GM23338 (cell line): ENCODE measurements around the gene HS6ST3. TPM values are rescaled to one million over a fixed set of nuclear protein-coding genes. Genes with fewer than 3 reads are reported as not detected.

Experiments used
- ATAC-seq: fragments of 200-7000 bp; cut with Tn5 transposase; 3 replicates; pipeline ENCODE4 v1.9.1; 2020
- DNase-seq: peaks from one replicate; pipeline ENCODE4 v3.0.0-alpha.2; 2015; ENCODE audit warnings: low spot score
- H2AFZ ChIP-seq: fragments of 200-600 bp; sonication (generic); 2 replicates; pipeline ENCODE4 v1.8.0; 2016; ENCODE audit warnings: antibody characterized with exemption, mild to moderate bottlenecking, moderate library complexity
- H3F3A ChIP-seq: fragments of 200-600 bp; sonication (generic); replicated peaks from 2 replicates; pipeline ENCODE4 v1.8.0; 2017; ENCODE audit warnings: antibody characterized with exemption, mixed run types, low read depth
- H3K27ac ChIP-seq: fragments of 200-600 bp; sonication (generic); 2 replicates; pipeline ENCODE4 v1.6.1; 2016; ENCODE audit warnings: low read depth
- H3K27me3 ChIP-seq: fragments of 200-600 bp; sonication (generic); 2 replicates; pipeline ENCODE4 v1.8.0; 2016; ENCODE audit warnings: mild to moderate bottlenecking, mixed run types, moderate library complexity; ENCODE audit not compliant: insufficient read depth
- H3K36me3 ChIP-seq: fragments of 200-600 bp; sonication (generic); 2 replicates; pipeline ENCODE4 v1.8.0; 2016; ENCODE audit warnings: mild to moderate bottlenecking; ENCODE audit not compliant: insufficient read depth
- H3K4me1 ChIP-seq: fragments of 200-600 bp; sonication (generic); 2 replicates; pipeline ENCODE4 v1.8.0; 2016; ENCODE audit warnings: mild to moderate bottlenecking, moderate library complexity; ENCODE audit not compliant: insufficient read depth
- H3K4me2 ChIP-seq: fragments of 200-600 bp; sonication (generic); 2 replicates; pipeline ENCODE4 v1.7.1; 2017; ENCODE audit warnings: mixed run types
- H3K4me3 ChIP-seq: fragments of 200-600 bp; sonication (generic); 2 replicates; pipeline ENCODE4 v1.6.1; 2016; ENCODE audit warnings: mixed run types
- H3K79me2 ChIP-seq: fragments of 200-600 bp; sonication (generic); replicated peaks from 2 replicates; pipeline ENCODE4 v1.8.0; 2017; ENCODE audit warnings: mild to moderate bottlenecking; ENCODE audit not compliant: insufficient read depth
- H3K9me2 ChIP-seq: fragments of 200-600 bp; sonication (generic); 2 replicates; pipeline ENCODE4 v1.8.0; 2017; ENCODE audit not compliant: insufficient read depth
- H4K20me1 ChIP-seq: fragments of 200-600 bp; sonication (generic); replicated peaks from 2 replicates; pipeline ENCODE4 v1.8.0; 2017; ENCODE audit warnings: mild to moderate bottlenecking; ENCODE audit not compliant: insufficient read depth
- H3K27ac Mint-ChIP-seq: 2 replicates; pipeline ENCODE4 v1.8.0; 2020; ENCODE audit warnings: inconsistent platforms, mild to moderate bottlenecking, moderate library complexity, mixed read lengths
- H3K27me3 Mint-ChIP-seq: 3 replicates; pipeline ENCODE4 v1.8.0; 2022; ENCODE audit warnings: low read depth, mild to moderate bottlenecking, moderate library complexity, mixed read lengths, inconsistent platforms; ENCODE audit not compliant: insufficient read depth, poor library complexity
- H3K36me3 Mint-ChIP-seq: 3 replicates; pipeline ENCODE4 v1.8.0; 2021; ENCODE audit warnings: low read depth, mild to moderate bottlenecking, inconsistent platforms, moderate library complexity, mixed read lengths
- H3K4me1 Mint-ChIP-seq: 3 replicates; pipeline ENCODE4 v1.8.0; 2020; ENCODE audit warnings: mild to moderate bottlenecking, inconsistent platforms, mixed read lengths
- H3K4me3 Mint-ChIP-seq: 3 replicates; pipeline ENCODE4 v1.8.0; 2021; ENCODE audit warnings: moderate library complexity, mild to moderate bottlenecking, inconsistent platforms, mixed read lengths
- H3K9me3 Mint-ChIP-seq: 3 replicates; pipeline ENCODE4 v1.8.0; 2020; ENCODE audit warnings: moderate library complexity, mild to moderate bottlenecking, inconsistent platforms, mixed read lengths
- CREB1 ChIP-seq: fragments of 250-450 bp; sonication (Bioruptor Pico); IDR thresholded peaks from 2 replicates; pipeline ENCODE4 v1.5.0; 2020; ENCODE audit warnings: low read depth, mild to moderate bottlenecking, moderate library complexity
- EZH2 ChIP-seq: fragments of 200-600 bp; sonication (generic); IDR thresholded peaks from one replicate; pipeline ENCODE4 v1.8.0; 2017; ENCODE audit warnings: antibody characterized with exemption, mild to moderate bottlenecking, low read depth; ENCODE audit not compliant: unreplicated experiment
- EZH2phosphoT487 ChIP-seq: fragments of 200-600 bp; sonication (generic); IDR thresholded peaks from one replicate; pipeline ENCODE4 v1.8.1; 2018; ENCODE audit warnings: antibody characterized with exemption; ENCODE audit not compliant: unreplicated experiment
- POLR2AphosphoS5 ChIP-seq: IDR thresholded peaks from 2 replicates; pipeline ENCODE4 v1.6.1; 2016; ENCODE audit warnings: antibody characterized with exemption, low read depth
- STAT1 ChIP-seq: IDR thresholded peaks from one replicate; pipeline ENCODE4 v1.6.1; 2016; ENCODE audit warnings: antibody characterized with exemption; ENCODE audit not compliant: unreplicated experiment
- ZNF114 ChIP-seq: fragments of 250-450 bp; sonication (Bioruptor Pico); IDR thresholded peaks from 2 replicates; pipeline ENCODE4 v1.5.0; 2020; ENCODE audit warnings: mild to moderate bottlenecking, moderate library complexity
- polyA plus RNA-seq: library from polyadenylated mRNA; unstranded; fragments of >200 nt; fragmentation: Nextera tagmentation; extraction: Ambion mirVana; gene quantifications from 2 replicates; pipeline ENCODE4 v1.2.1, GENCODE V29; 2016
- total RNA-seq: library from RNA; depleted of rRNA; stranded (reverse); fragments of >200 nt; shearing (Covaris generic); gene quantifications from 2 replicates; pipeline ENCODE4 v1.2.3, GENCODE V29; 2014
- TF ChIP-seq, protein P1 (sequence below): IDR thresholded peaks from one replicate; pipeline ENCODE4 v1.6.1; 2018; ENCODE audit warnings: antibody characterized with exemption; ENCODE audit not compliant: unreplicated experiment
- TF ChIP-seq, protein P2 (sequence below): IDR thresholded peaks from 2 replicates; pipeline ENCODE4 v1.6.1; 2016; ENCODE audit warnings: antibody characterized with exemption
- TF ChIP-seq, protein P3 (sequence below), 2 experiments: fragments of 200-600 bp in 1 of 2; sonication (generic) in 1 of 2; conservative IDR thresholded peaks; 2 replicates each; pipeline versions ENCODE4 v1.5.1 to v1.6.1; 2016 to 2017; ENCODE audit warnings: antibody characterized with exemption in 2 of 2, low read depth in 2 of 2, mild to moderate bottlenecking in 2 of 2, moderate library complexity in 1 of 2

HS6ST3 gene
- total and polyA plus RNA-seq, 2 experiments from 2014 or later = 0.52 to 0.80 TPM

DNA sequence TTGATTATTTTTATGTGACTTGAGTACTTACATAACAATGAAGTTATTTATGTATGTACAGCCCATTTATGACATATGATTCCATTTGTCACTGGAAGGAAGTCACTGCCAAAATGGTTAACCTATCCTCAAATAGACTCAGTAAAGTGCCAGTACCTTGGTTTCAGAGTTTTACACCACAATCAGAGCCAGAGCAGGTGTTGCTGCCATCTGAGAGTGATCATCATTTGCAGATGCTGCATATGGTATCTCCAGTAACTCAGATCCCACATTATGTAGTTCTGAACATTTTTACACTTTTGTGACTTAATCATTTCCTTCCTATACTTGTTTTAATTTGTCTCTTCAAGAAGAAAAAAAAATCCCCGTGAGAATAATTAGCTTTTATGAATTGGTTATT lies 313.3 kb downstream of the HS6ST3 start:
- H2AFZ ChIP-seq = no peak overlapping the region
- no peaks in the 10 kb centered on the region for H3K36me3 ChIP-seq
- H3K4me1 ChIP-seq = peaks cover 19% of the 10 kb centered on the region
- no peaks in the 10 kb centered on the region for H3K79me2 ChIP-seq
- Mint-ChIP-seq H3K4me1 (peaks cover 17% of the 10 kb centered on the region), H3K36me3 (no peaks in the 10 kb centered on the region), H3K9me3 (no peaks in the 10 kb centered on the region; the same call in 1 of the 3 replicates), H3K27ac (no peak overlapping the region), H3K4me3 (no peak overlapping the region), H3K27me3 (peaks cover 2% of the 10 kb centered on the region)
- no peak for DNase-seq
- H3K4me3 ChIP-seq = no peak overlapping the region
- no peak for ATAC-seq
- no peaks in the 10 kb centered on the region for H3F3A ChIP-seq
- H3K9me2 ChIP-seq = no peaks in the 10 kb centered on the region
- no peaks in the 10 kb centered on the region for H4K20me1 ChIP-seq
- no peaks in the 10 kb centered on the region for H3K27me3 ChIP-seq
- no peak overlapping the region for H3K27ac ChIP-seq
- TF ChIP-seq, protein P1, sequence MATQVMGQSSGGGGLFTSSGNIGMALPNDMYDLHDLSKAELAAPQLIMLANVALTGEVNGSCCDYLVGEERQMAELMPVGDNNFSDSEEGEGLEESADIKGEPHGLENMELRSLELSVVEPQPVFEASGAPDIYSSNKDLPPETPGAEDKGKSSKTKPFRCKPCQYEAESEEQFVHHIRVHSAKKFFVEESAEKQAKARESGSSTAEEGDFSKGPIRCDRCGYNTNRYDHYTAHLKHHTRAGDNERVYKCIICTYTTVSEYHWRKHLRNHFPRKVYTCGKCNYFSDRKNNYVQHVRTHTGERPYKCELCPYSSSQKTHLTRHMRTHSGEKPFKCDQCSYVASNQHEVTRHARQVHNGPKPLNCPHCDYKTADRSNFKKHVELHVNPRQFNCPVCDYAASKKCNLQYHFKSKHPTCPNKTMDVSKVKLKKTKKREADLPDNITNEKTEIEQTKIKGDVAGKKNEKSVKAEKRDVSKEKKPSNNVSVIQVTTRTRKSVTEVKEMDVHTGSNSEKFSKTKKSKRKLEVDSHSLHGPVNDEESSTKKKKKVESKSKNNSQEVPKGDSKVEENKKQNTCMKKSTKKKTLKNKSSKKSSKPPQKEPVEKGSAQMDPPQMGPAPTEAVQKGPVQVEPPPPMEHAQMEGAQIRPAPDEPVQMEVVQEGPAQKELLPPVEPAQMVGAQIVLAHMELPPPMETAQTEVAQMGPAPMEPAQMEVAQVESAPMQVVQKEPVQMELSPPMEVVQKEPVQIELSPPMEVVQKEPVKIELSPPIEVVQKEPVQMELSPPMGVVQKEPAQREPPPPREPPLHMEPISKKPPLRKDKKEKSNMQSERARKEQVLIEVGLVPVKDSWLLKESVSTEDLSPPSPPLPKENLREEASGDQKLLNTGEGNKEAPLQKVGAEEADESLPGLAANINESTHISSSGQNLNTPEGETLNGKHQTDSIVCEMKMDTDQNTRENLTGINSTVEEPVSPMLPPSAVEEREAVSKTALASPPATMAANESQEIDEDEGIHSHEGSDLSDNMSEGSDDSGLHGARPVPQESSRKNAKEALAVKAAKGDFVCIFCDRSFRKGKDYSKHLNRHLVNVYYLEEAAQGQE = no peak
- TF ChIP-seq, protein P2, sequence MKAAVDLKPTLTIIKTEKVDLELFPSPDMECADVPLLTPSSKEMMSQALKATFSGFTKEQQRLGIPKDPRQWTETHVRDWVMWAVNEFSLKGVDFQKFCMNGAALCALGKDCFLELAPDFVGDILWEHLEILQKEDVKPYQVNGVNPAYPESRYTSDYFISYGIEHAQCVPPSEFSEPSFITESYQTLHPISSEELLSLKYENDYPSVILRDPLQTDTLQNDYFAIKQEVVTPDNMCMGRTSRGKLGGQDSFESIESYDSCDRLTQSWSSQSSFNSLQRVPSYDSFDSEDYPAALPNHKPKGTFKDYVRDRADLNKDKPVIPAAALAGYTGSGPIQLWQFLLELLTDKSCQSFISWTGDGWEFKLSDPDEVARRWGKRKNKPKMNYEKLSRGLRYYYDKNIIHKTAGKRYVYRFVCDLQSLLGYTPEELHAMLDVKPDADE = no peak
- no peak for TF ChIP-seq CREB1 (CRISPR knock-in tag)
- TF ChIP-seq ZNF114 (CRISPR knock-in tag) = no peak
- no peak overlapping the region for H3K4me2 ChIP-seq

DNA sequence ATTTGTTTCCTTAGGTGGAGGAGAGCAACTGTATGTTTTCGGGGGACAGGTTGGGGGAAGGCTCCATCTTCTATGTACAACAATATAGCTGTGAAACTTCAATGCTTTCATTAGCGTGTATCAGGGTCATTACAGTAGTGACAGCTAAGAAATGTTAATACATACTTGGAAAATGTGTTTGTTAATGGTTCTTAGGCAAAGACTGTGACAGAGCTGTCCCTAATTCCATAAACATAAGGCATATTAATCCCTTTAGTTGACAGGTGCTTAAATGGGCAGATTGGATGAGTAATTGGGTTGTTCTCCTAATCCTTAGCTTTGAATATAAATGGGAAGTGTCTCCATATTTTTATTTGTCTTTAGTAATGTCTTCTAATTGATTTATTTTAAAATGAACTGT lies 313.7 kb downstream of the HS6ST3 start:
- Mint-ChIP-seq H3K36me3 (no peaks in the 10 kb centered on the region), H3K4me1 (peaks cover 17% of the 10 kb centered on the region), H3K27me3 (peaks cover 2% of the 10 kb centered on the region), H3K9me3 (no peaks in the 10 kb centered on the region; the same call in 1 of the 3 replicates), H3K4me3 (no peak overlapping the region), H3K27ac (no peak overlapping the region)
- H3K27ac ChIP-seq = no peak overlapping the region
- H3K9me2 ChIP-seq = no peaks in the 10 kb centered on the region
- DNase-seq (no peak), ATAC-seq (no peak)
- H3K79me2 ChIP-seq = no peaks in the 10 kb centered on the region
- no peaks in the 10 kb centered on the region for H3K27me3 ChIP-seq
- no peak overlapping the region for H3K4me3 ChIP-seq
- peaks cover 19% of the 10 kb centered on the region for H3K4me1 ChIP-seq
- no peak overlapping the region for H3K4me2 ChIP-seq
- no peak for TF ChIP-seq STAT1
- TF ChIP-seq, protein P3, sequence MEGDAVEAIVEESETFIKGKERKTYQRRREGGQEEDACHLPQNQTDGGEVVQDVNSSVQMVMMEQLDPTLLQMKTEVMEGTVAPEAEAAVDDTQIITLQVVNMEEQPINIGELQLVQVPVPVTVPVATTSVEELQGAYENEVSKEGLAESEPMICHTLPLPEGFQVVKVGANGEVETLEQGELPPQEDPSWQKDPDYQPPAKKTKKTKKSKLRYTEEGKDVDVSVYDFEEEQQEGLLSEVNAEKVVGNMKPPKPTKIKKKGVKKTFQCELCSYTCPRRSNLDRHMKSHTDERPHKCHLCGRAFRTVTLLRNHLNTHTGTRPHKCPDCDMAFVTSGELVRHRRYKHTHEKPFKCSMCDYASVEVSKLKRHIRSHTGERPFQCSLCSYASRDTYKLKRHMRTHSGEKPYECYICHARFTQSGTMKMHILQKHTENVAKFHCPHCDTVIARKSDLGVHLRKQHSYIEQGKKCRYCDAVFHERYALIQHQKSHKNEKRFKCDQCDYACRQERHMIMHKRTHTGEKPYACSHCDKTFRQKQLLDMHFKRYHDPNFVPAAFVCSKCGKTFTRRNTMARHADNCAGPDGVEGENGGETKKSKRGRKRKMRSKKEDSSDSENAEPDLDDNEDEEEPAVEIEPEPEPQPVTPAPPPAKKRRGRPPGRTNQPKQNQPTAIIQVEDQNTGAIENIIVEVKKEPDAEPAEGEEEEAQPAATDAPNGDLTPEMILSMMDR (conservative IDR thresholded peaks at IDR 0.05; ENCODE audit: low read depth in 2 of 2) = no peak
- TF ChIP-seq, protein P2 = no peak
- TF ChIP-seq CREB1 (CRISPR knock-in tag) = no peak
- no peak for TF ChIP-seq POLR2AphosphoS5
- no peak for TF ChIP-seq EZH2
- TF ChIP-seq ZNF114 (CRISPR knock-in tag) = no peak
- no peak for TF ChIP-seq EZH2phosphoT487
- no peaks in the 10 kb centered on the region for H4K20me1 ChIP-seq
- H3F3A ChIP-seq = no peaks in the 10 kb centered on the region
- no peaks in the 10 kb centered on the region for H3K36me3 ChIP-seq
- H2AFZ ChIP-seq = no peak overlapping the region
